Gastroesophageal sphincter (tissue), 4 donors: Measurements from ENCODE around the gene FAM111B. TPM values are rescaled to one million over a fixed set of nuclear protein-coding genes. Genes with fewer than 3 reads are reported as not detected.
A peak's percentile ranks its signal among the peaks of the same experiment; 100 is the strongest.
"Not testable (repeated sequence)": the region's sequence is repeated elsewhere in the genome, so short reads cannot be mapped to it uniquely, and the experiment has no call there.

ENCODE experiments used
- ATAC-seq: fragments of 150-250 bp; one replicate; pipeline ENCODE4 v1.9.1; 2016; ENCODE audit warnings: mild to moderate bottlenecking, moderate library complexity
- H3K27ac ChIP-seq, 4 donors: fragments of 200-600 bp; sonication (generic) in 3 of 4; 1 replicate in 3 of 4; 2 replicates in 1 of 4; pipeline ENCODE4 v1.5.1; 2016 to 2019
- H3K27me3 ChIP-seq: fragments of 200-600 bp; sonication (generic); one replicate; pipeline ENCODE4 v1.5.1; 2019
- H3K36me3 ChIP-seq, 2 donors: fragments of 200-600 bp; sonication (generic); one replicate each; pipeline ENCODE4 v1.5.1; 2019; ENCODE audit warnings: control low read depth in 1 of 2
- H3K4me1 ChIP-seq, 3 donors: fragments of 200-600 bp; sonication (generic); 1 replicate in 2 of 3; 2 replicates in 1 of 3; pipeline ENCODE4 v1.5.1; 2016 to 2019; ENCODE audit warnings: control low read depth in 2 of 3
- H3K4me3 ChIP-seq, 2 donors: fragments of 200-600 bp; sonication (generic); one replicate each; pipeline ENCODE4 v1.5.1; 2019; ENCODE audit warnings: mild to moderate bottlenecking in 1 of 2, moderate library complexity in 1 of 2
- H3K9me3 ChIP-seq, 3 donors: fragments of 200-600 bp; sonication (generic); one replicate each; pipeline ENCODE4 v1.5.1; 2017 to 2019; ENCODE audit warnings: control low read depth in 2 of 3
- CTCF ChIP-seq, 4 experiments: fragments of 200-600 bp in 2 of 4; fragments of 450-650 bp in 2 of 4; sonication (generic) in 1 of 4; IDR thresholded peaks; one replicate each; pipeline ENCODE4 v1.5.1; 2017 to 2019; ENCODE audit warnings: antibody characterized with exemption in 4 of 4, mild to moderate bottlenecking in 2 of 4, moderate library complexity in 2 of 4
- EP300 ChIP-seq: sonication (generic); formaldehyde crosslinking; IDR thresholded peaks from one replicate; pipeline ENCODE4 v1.6.1; 2017; ENCODE audit warnings: antibody characterized with exemption, mild to moderate bottlenecking
- POLR2A ChIP-seq, 2 donors: fragments of 450-650 bp; IDR thresholded peaks; one replicate each; pipeline ENCODE4 v1.6.1; 2017; ENCODE audit warnings: antibody characterized with exemption in 2 of 2, mild to moderate bottlenecking in 2 of 2, moderate library complexity in 1 of 2
- POLR2AphosphoS5 ChIP-seq: sonication (generic); formaldehyde crosslinking; IDR thresholded peaks from one replicate; pipeline ENCODE4 v1.6.1; 2017; ENCODE audit warnings: antibody characterized with exemption
- WGBS, 2 donors: methylation state at CpG; one replicate each; pipeline ENCODE4 v1.1.5; 2018; ENCODE audit warnings: low coverage in 1 of 2; 5-methylcytosine and 5-hydroxymethylcytosine counted together
- total RNA-seq, 4 donors: library from RNA; depleted of rRNA; stranded (reverse); fragments of >200 nt; gene quantifications; one replicate each; pipeline ENCODE4 v1.1.0, GENCODE V29; 2016

The FAM111B gene
- total RNA-seq, 4 donors from 2014 or later, result 0.13 to 1.4 TPM; not detected in 2

GRCh38 chr11:59135648-59136461, 28.8 kb downstream of the FAM111B start:
- Histone ChIP-seq H3K36me3 (peaks cover 0 to 59% of the 10 kb centered on the region in 2 donors), H3K4me3 (no peak overlapping the region), H3K4me1 (peaks cover 0 to 9% (median 0%) of the 10 kb centered on the region in 3 donors), H3K27ac (no peak overlapping the region), H3K9me3 (no peaks in the 10 kb centered on the region), H3K27me3 (no peaks in the 10 kb centered on the region)
- peak; percentile 93 for ATAC-seq
- 16 to 55% methylated on average over 4 to 11 of the region's 20 CpGs for WGBS, 2 donors
- TF ChIP-seq CTCF (IDR thresholded peaks at IDR 0.05) (peak; percentile 80 to 99 (median 84)), POLR2A (IDR thresholded peaks at IDR 0.05) (no peak)

- not testable (repeated sequence) for H3K27ac ChIP-seq, H3K27me3 ChIP-seq, H3K4me3 ChIP-seq, ATAC-seq, H3K9me3 ChIP-seq
- 71 to 82% methylated on average over 5 to 6 of the region's 6 CpGs for WGBS, 2 donors
- peaks cover 0 to 52% of the 10 kb centered on the region in 2 donors for H3K36me3 ChIP-seq
- H3K4me1 ChIP-seq, result peaks cover 0 to 11% (median 0%) of the 10 kb centered on the region in 3 donors
These were observed 29.5 kb downstream of the FAM111B start for GRCh38 chr11:59136551-59136950.

- no peaks in the 10 kb centered on the region for H3K9me3 ChIP-seq
- no peaks in the 10 kb centered on the region for H3K27me3 ChIP-seq
- peaks cover 0 to 17% (median 0%) of the 10 kb centered on the region in 3 donors for H3K4me1 ChIP-seq
- H3K4me3 ChIP-seq, result no peak overlapping the region
- peaks cover 0 to 45% of the 10 kb centered on the region in 2 donors for H3K36me3 ChIP-seq
- no peak overlapping the region for H3K27ac ChIP-seq
- no peak for ATAC-seq
- TF ChIP-seq POLR2A (IDR thresholded peaks at IDR 0.05) (no peak), CTCF (IDR thresholded peaks at IDR 0.05) (no peak), POLR2AphosphoS5 (no peak), EP300 (no peak)
- WGBS, 2 donors, result 100% methylated on average over 1 to 4 of the region's 17 CpGs
These were observed 30.2 kb downstream of the FAM111B start for GRCh38 chr11:59137190-59137589.

GRCh38 chr11:59138643-59139042, 31.6 kb downstream of the FAM111B start:
- H3K36me3 ChIP-seq, result peaks cover 0 to 31% of the 10 kb centered on the region in 2 donors
- no peak for TF ChIP-seq POLR2A (IDR thresholded peaks at IDR 0.05)
- no peak for TF ChIP-seq EP300
- no peak for TF ChIP-seq CTCF (IDR thresholded peaks at IDR 0.05)
- TF ChIP-seq POLR2AphosphoS5, result no peak
- WGBS, 2 donors, result 55 to 73% methylated on average over 2 of the region's 2 CpGs
- no peaks in the 10 kb centered on the region for H3K27me3 ChIP-seq
- no peak overlapping the region for H3K27ac ChIP-seq
- ATAC-seq, result no peak
- H3K4me1 ChIP-seq, result peaks cover 0 to 22% (median 0%) of the 10 kb centered on the region in 3 donors
- no peaks in the 10 kb centered on the region for H3K9me3 ChIP-seq
- H3K4me3 ChIP-seq, result no peak overlapping the region

- H3K27ac ChIP-seq, result no peak overlapping the region
- no peaks in the 10 kb centered on the region for H3K27me3 ChIP-seq
- H3K4me1 ChIP-seq, result peaks cover 0 to 33% (median 4%) of the 10 kb centered on the region in 3 donors
- ATAC-seq, result no peak
- WGBS, 2 donors, result 90% methylated on average over 4 of the region's 4 CpGs
- H3K4me3 ChIP-seq, result no peak overlapping the region
- H3K36me3 ChIP-seq, result peaks cover 0 to 14% of the 10 kb centered on the region in 2 donors
- no peaks in the 10 kb centered on the region for H3K9me3 ChIP-seq
- TF ChIP-seq POLR2AphosphoS5 (no peak), CTCF (IDR thresholded peaks at IDR 0.05) (no peak), EP300 (no peak), POLR2A (IDR thresholded peaks at IDR 0.05) (no peak)
These were observed 34.2 kb downstream of the FAM111B start for GRCh38 chr11:59141191-59141590.
